OCI-LY1 (cell line): ENCODE results near the gene SRR.

Experiments
- H2AFZ ChIP-seq: fragments of 200-600 bp; sonication (generic), shearing (Covaris generic); 2 replicates; pipeline ENCODE4 v1.6.0; 2014; ENCODE audit warnings: antibody characterized with exemption, mild to moderate bottlenecking, low read length
- H3F3A ChIP-seq: fragments of 200-600 bp; sonication (generic), shearing (Covaris generic); 2 replicates; pipeline ENCODE4 v1.6.0; 2014; ENCODE audit warnings: mild to moderate bottlenecking, antibody characterized with exemption, low read length, moderate library complexity; ENCODE audit not compliant: insufficient read depth
- H3K27ac ChIP-seq: fragments of 200-600 bp; sonication (generic); 2 replicates; pipeline ENCODE4 v1.5.1; 2014; ENCODE audit warnings: low read length, mixed run types, mild to moderate bottlenecking, low read depth; ENCODE audit not compliant: poor library complexity, severe bottlenecking
- H3K27me3 ChIP-seq: fragments of 200-600 bp; sonication (generic); 2 replicates; pipeline ENCODE4 v1.6.0; 2014; ENCODE audit warnings: antibody characterized with exemption, mild to moderate bottlenecking, low read length, moderate library complexity; ENCODE audit not compliant: insufficient read depth
- H3K36me3 ChIP-seq: fragments of 200-600 bp; sonication (generic); 2 replicates; pipeline ENCODE4 v1.6.1; 2014; ENCODE audit warnings: mild to moderate bottlenecking, antibody characterized with exemption, low read length, moderate library complexity, mixed read lengths; ENCODE audit not compliant: insufficient read depth
- H3K4me1 ChIP-seq: fragments of 200-600 bp; sonication (generic); 2 replicates; pipeline ENCODE4 v1.5.1; 2014; ENCODE audit warnings: mild to moderate bottlenecking, low read length, moderate library complexity; ENCODE audit not compliant: insufficient read depth, severe bottlenecking
- H3K4me2 ChIP-seq: fragments of 200-600 bp; sonication (generic), shearing (Covaris generic); 2 replicates; pipeline ENCODE4 v1.6.1; 2014; ENCODE audit warnings: low read length
- H3K4me3 ChIP-seq: fragments of 200-600 bp; sonication (generic); 2 replicates; pipeline ENCODE4 v1.5.1; 2014; ENCODE audit warnings: low read length, low read depth, mild to moderate bottlenecking, mixed read lengths; ENCODE audit not compliant: poor library complexity, severe bottlenecking
- H3K79me2 ChIP-seq: fragments of 200-600 bp; shearing (Covaris generic); 2 replicates; pipeline ENCODE4 v1.6.1; 2016; ENCODE audit warnings: mixed run types, low read length, mixed read lengths; ENCODE audit not compliant: insufficient read depth
- H3K9ac ChIP-seq: fragments of 200-600 bp; sonication (generic), shearing (Covaris generic); 2 replicates; pipeline ENCODE4 v1.6.1; 2014; ENCODE audit warnings: mild to moderate bottlenecking, low read length, mixed read lengths
- H3K9me2 ChIP-seq: fragments of 200-600 bp; sonication (generic), shearing (Covaris generic); 2 replicates; pipeline ENCODE4 v1.6.1; 2014; ENCODE audit warnings: low read depth, mild to moderate bottlenecking, low read length, mixed read lengths
- H3K9me3 ChIP-seq: fragments of 200-600 bp; shearing (Covaris generic); 2 replicates; pipeline ENCODE4 v1.6.1; 2014; ENCODE audit warnings: low read length, mixed read lengths
- H4K20me1 ChIP-seq: fragments of 200-600 bp; sonication (generic), shearing (Covaris generic); 2 replicates; pipeline ENCODE4 v1.6.0; 2016; ENCODE audit warnings: mild to moderate bottlenecking, low read length; ENCODE audit not compliant: insufficient read depth
- EZH2 ChIP-seq: fragments of 200-600 bp; sonication (generic), shearing (Covaris generic); IDR thresholded peaks from 2 replicates; pipeline ENCODE4 v1.8.0; 2017; ENCODE audit warnings: borderline replicate concordance, mixed run types, mild to moderate bottlenecking, antibody characterized with exemption, low read length, moderate library complexity, mixed read lengths
- TF ChIP-seq, protein P1 (sequence below): fragments of 200-600 bp; sonication (generic), shearing (Covaris generic); IDR thresholded peaks from 2 replicates; pipeline ENCODE4 v1.5.1; 2017; ENCODE audit warnings: mild to moderate bottlenecking, antibody characterized with exemption, low read length, moderate library complexity, mixed read lengths

The SRR gene

DNA sequence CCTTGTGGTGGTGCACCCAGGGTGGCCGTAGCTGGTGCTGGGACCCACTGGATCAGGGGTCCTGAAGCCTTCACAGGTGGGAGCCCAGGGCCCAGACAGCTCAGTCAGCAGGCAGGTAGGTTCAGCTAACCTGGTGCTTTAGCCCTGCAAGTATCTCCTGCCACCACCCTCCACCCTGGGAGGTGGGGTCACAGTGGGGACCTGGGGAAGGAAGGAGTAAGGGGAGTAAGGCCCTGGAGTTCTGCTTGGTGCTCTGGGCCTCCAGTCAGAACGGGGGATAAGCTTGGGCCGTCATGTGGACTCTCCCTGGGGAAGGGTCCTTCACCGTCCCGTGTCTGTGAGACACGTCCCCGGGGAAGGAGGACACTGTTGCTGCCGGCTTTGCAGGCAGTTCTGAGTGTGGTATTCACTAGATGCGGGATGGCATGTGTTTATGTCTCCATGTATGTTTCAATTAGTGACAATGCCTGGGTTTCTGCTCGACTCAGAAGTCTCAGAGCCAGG lies 54.2 kb downstream of the SRR start:
- Histone ChIP-seq H3K27me3 (no peaks in the 10 kb centered on the region), H3K27ac (no peak overlapping the region), H3K4me3 (no peak overlapping the region), H3K9ac (no peak overlapping the region), H3K36me3 (no peaks in the 10 kb centered on the region), H3F3A (peaks cover 9% of the 10 kb centered on the region), H2AFZ (no peak overlapping the region), H3K4me2 (no peak overlapping the region), H3K4me1 (peaks cover 11% of the 10 kb centered on the region), H3K9me3 (no peaks in the 10 kb centered on the region), H4K20me1 (no peaks in the 10 kb centered on the region), H3K79me2 (no peaks in the 10 kb centered on the region), H3K9me2 (no peaks in the 10 kb centered on the region)
- TF ChIP-seq, protein P1, sequence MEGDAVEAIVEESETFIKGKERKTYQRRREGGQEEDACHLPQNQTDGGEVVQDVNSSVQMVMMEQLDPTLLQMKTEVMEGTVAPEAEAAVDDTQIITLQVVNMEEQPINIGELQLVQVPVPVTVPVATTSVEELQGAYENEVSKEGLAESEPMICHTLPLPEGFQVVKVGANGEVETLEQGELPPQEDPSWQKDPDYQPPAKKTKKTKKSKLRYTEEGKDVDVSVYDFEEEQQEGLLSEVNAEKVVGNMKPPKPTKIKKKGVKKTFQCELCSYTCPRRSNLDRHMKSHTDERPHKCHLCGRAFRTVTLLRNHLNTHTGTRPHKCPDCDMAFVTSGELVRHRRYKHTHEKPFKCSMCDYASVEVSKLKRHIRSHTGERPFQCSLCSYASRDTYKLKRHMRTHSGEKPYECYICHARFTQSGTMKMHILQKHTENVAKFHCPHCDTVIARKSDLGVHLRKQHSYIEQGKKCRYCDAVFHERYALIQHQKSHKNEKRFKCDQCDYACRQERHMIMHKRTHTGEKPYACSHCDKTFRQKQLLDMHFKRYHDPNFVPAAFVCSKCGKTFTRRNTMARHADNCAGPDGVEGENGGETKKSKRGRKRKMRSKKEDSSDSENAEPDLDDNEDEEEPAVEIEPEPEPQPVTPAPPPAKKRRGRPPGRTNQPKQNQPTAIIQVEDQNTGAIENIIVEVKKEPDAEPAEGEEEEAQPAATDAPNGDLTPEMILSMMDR = no peak
- no peak for TF ChIP-seq EZH2

- H3K27ac ChIP-seq = no peak overlapping the region
Observed at GRCh38 chr17:2361010-2361760, 57.4 kb downstream of the SRR start.

GRCh38 chr17:2362016-2362415 lies 58.3 kb downstream of the SRR start:
- Histone ChIP-seq H2AFZ (no peak overlapping the region), H3K4me3 (no peak overlapping the region), H3K27me3 (no peaks in the 10 kb centered on the region), H3K9me2 (no peaks in the 10 kb centered on the region), H3K4me1 (no peaks in the 10 kb centered on the region), H3K9me3 (no peaks in the 10 kb centered on the region), H3F3A (no peaks in the 10 kb centered on the region), H3K27ac (no peak overlapping the region), H3K4me2 (no peak overlapping the region), H3K36me3 (peaks cover 17% of the 10 kb centered on the region; the same call in 1 of the 2 replicates), H3K9ac (no peak overlapping the region), H4K20me1 (no peaks in the 10 kb centered on the region), H3K79me2 (no peaks in the 10 kb centered on the region)
- TF ChIP-seq, protein P1 = no peak
- no peak for TF ChIP-seq EZH2

More at GRCh38 chr17:2361010-2361760, 57.4 kb downstream of the SRR start:
- H3K9me2 ChIP-seq = no peaks in the 10 kb centered on the region
- TF ChIP-seq, protein P1 = no peak
- no peak for TF ChIP-seq EZH2
- no peak overlapping the region for H3K4me2 ChIP-seq
- H3K4me1 ChIP-seq = no peaks in the 10 kb centered on the region
- no peaks in the 10 kb centered on the region for H4K20me1 ChIP-seq
- H3K9ac ChIP-seq = no peak overlapping the region
- H3K4me3 ChIP-seq = no peak overlapping the region
- H3K79me2 ChIP-seq = no peaks in the 10 kb centered on the region
- no peaks in the 10 kb centered on the region for H3K9me3 ChIP-seq
- no peaks in the 10 kb centered on the region for H3K27me3 ChIP-seq
- H3K36me3 ChIP-seq = peaks cover 17% of the 10 kb centered on the region; the same call in 1 of the 2 replicates
- H2AFZ ChIP-seq = no peak overlapping the region
- H3F3A ChIP-seq = no peaks in the 10 kb centered on the region
